GOT3 (cell line): Measurements from ENCODE around the gene CENPH.
"Not testable (repeated sequence)": the region's sequence is repeated elsewhere in the genome, so short reads cannot be mapped to it uniquely, and the experiment has no call there.

Experiments
- DNase-seq: peaks from one replicate; lab custom pipeline; 2025; ENCODE audit warnings: mixed read lengths; lab: John Stamatoyannopoulos, UW

The CENPH gene

GRCh38 chr5:69252437-69252836 lies 63.1 kb downstream of the CENPH start:
- DNase-seq: no peak

GRCh38 chr5:69255940-69256339 lies 66.6 kb downstream of the CENPH start:
- not testable (repeated sequence) for DNase-seq

- DNase-seq: no peak
These were observed 68.2 kb downstream of the CENPH start for GRCh38 chr5:69257577-69257976.
